ENCODE results near the gene UST.

UST gene

GRCh38 chr6:149118737-149119653, 372.2 kb downstream of the UST start:
- DNase-seq (ENCODE audit: low read depth in 2 of 2): no peak

- no peak for DNase-seq (ENCODE audit: low read depth in 2 of 2)
These were observed 376.3 kb downstream of the UST start for GRCh38 chr6:149122850-149123821.

GRCh38 chr6:149125309-149125708, 378.5 kb downstream of the UST start:
- DNase-seq (ENCODE audit: low read depth in 2 of 2): no peak

Measured in fibroblast of skin of left biceps (primary cell).